H1 (cell line): Measurements from ENCODE around the gene CIB2. TPM values are rescaled to one million over a fixed set of nuclear protein-coding genes. Genes with fewer than 3 reads are reported as not detected.

ENCODE experiments used
- CTCF ChIA-PET: fragments of 300-600 bp; sonication (Branson Sonifier 250); formaldehyde crosslinking; loops from one replicate; lab custom pipeline; 2021; ENCODE audit not compliant: partially characterized antibody; lab: Charles Lee
- POLR2A ChIA-PET: fragments of 300-600 bp; sonication (Branson Sonifier 250); formaldehyde crosslinking; loops from one replicate; lab custom pipeline; 2021; ENCODE audit warnings: inconsistent platforms; ENCODE audit not compliant: partially characterized antibody; lab: Charles Lee
- DNase-seq, 2 experiments: peaks; one replicate each; pipeline versions ENCODE4 v3.0.0 to v3.0.0-alpha.2; 2010 to 2022; ENCODE audit warnings: low spot score in 2 of 2, low read depth in 1 of 2, mixed read lengths in 1 of 2
- FAIRE-seq: peaks from 2 replicates; lab custom pipeline; 2011; peaks lifted over from hg19 to GRCh38; lab: Jason Lieb, UNC
- H2AFZ ChIP-seq: 2 replicates; pipeline ENCODE4 v1.8.1; 2012; ENCODE audit warnings: low read length, inconsistent platforms
- H2AK5ac ChIP-seq: 2 replicates; pipeline ENCODE4 v1.6.1; 2013; ENCODE audit warnings: low read depth, low read length
- H2BK120ac ChIP-seq: replicated peaks from 2 replicates; pipeline ENCODE3; 2013; ENCODE audit warnings: low read depth, low read length, inconsistent platforms
- H2BK12ac ChIP-seq: 2 replicates; pipeline ENCODE4 v1.6.1; 2013; ENCODE audit warnings: low read depth, low read length
- H2BK15ac ChIP-seq: 2 replicates; pipeline ENCODE4 v1.6.1; 2013; ENCODE audit warnings: low read length
- H2BK20ac ChIP-seq: 2 replicates; pipeline ENCODE4 v1.6.1; 2013; ENCODE audit warnings: low read length
- H2BK5ac ChIP-seq: 2 replicates; pipeline ENCODE4 v1.6.1; 2013; ENCODE audit warnings: low read depth, low read length
- H3K14ac ChIP-seq: 2 replicates; pipeline ENCODE4 v1.6.1; 2013; ENCODE audit warnings: inconsistent platforms; ENCODE audit not compliant: insufficient read length
- H3K18ac ChIP-seq: 2 replicates; pipeline ENCODE4 v1.6.1; 2013; ENCODE audit warnings: low read length; ENCODE audit errors: extremely low read depth
- H3K23ac ChIP-seq: 2 replicates; pipeline ENCODE4 v1.6.1; 2013; ENCODE audit warnings: inconsistent platforms; ENCODE audit not compliant: insufficient read length
- H3K23me2 ChIP-seq: 2 replicates; pipeline ENCODE4 v1.6.1; 2013; ENCODE audit warnings: low read depth, low read length
- H3K27ac ChIP-seq: 2 replicates; pipeline ENCODE4 v1.6.1; 2011; ENCODE audit warnings: low read depth, low read length, inconsistent platforms
- H3K27me3 ChIP-seq, 4 experiments: replicated peaks in 1 of 4; 1 replicate in 1 of 4; 2 replicates in 3 of 4; pipeline versions ENCODE4 v1.6.1 to v1.8.1; 2011 to 2013; ENCODE audit warnings: low read length in 3 of 4, mild to moderate bottlenecking in 3 of 4, inconsistent platforms in 2 of 4, mixed read lengths in 2 of 4, moderate library complexity in 1 of 4; ENCODE audit not compliant: control insufficient read depth in 3 of 4, insufficient read depth in 3 of 4; ENCODE audit errors: extremely low read depth in 1 of 4
- H3K36me3 ChIP-seq, 4 experiments: 2 replicates each; pipeline versions ENCODE4 v1.6.1 to v1.8.1; 2011 to 2013; ENCODE audit warnings: mild to moderate bottlenecking in 4 of 4, low read length in 3 of 4, moderate library complexity in 2 of 4, control low read depth in 1 of 4, inconsistent platforms in 1 of 4; ENCODE audit not compliant: insufficient read depth in 4 of 4, control insufficient read depth in 2 of 4
- H3K4ac ChIP-seq: replicated peaks from 2 replicates; pipeline ENCODE3; 2013; ENCODE audit warnings: low read length, low read depth, mixed read lengths, inconsistent platforms; ENCODE audit not compliant: insufficient read length
- H3K4me1 ChIP-seq, 4 experiments: replicated peaks in 1 of 4; 1 replicate in 1 of 4; 2 replicates in 3 of 4; pipeline versions ENCODE4 v1.6.1 to v1.8.1; 2011 to 2013; ENCODE audit warnings: low read length in 3 of 4, inconsistent platforms in 2 of 4, mixed read lengths in 1 of 4; ENCODE audit not compliant: insufficient read depth in 4 of 4, control insufficient read depth in 3 of 4
- H3K4me2 ChIP-seq, 2 experiments: 2 replicates each; pipeline versions ENCODE4 v1.6.1 to v1.8.1; 2011 to 2013; ENCODE audit warnings: low read depth in 2 of 2, low read length in 2 of 2, control low read depth in 1 of 2, inconsistent platforms in 1 of 2, mild to moderate bottlenecking in 1 of 2; ENCODE audit not compliant: insufficient read depth in 1 of 2
- H3K4me3 ChIP-seq, 4 experiments: fragments of 200-600, 300-600 bp in 1 of 4; sonication (generic), shearing (Covaris generic), sonication (Bioruptor Twin) in 1 of 4; 2 replicates each; pipeline versions ENCODE4 v1.5.1 to v1.8.1; 2011 to 2016; ENCODE audit warnings: low read length in 4 of 4, low read depth in 3 of 4, control low read depth in 2 of 4, inconsistent platforms in 2 of 4, mild to moderate bottlenecking in 2 of 4, mixed read lengths in 1 of 4, moderate library complexity in 1 of 4; ENCODE audit not compliant: insufficient read depth in 2 of 4; ENCODE audit errors: extremely low read depth in 1 of 4
- H3K56ac ChIP-seq: replicated peaks from 2 replicates; pipeline ENCODE3; 2013; ENCODE audit warnings: low read depth, mild to moderate bottlenecking, mixed read lengths, low read length, inconsistent platforms; ENCODE audit not compliant: insufficient read length
- H3K79me1 ChIP-seq: 2 replicates; pipeline ENCODE4 v1.6.1; 2013; ENCODE audit warnings: low read depth, low read length, control low read depth
- H3K79me2 ChIP-seq, 2 experiments: 2 replicates each; pipeline versions ENCODE4 v1.6.1 to v1.8.1; 2012 to 2013; ENCODE audit warnings: low read length in 2 of 2, mild to moderate bottlenecking in 2 of 2, inconsistent platforms in 1 of 2; ENCODE audit not compliant: insufficient read depth in 2 of 2, control insufficient read depth in 1 of 2
- H3K9ac ChIP-seq, 4 experiments: replicated peaks in 1 of 4; 1 replicate in 1 of 4; 2 replicates in 3 of 4; pipeline versions ENCODE4 v1.6.1 to v1.8.1; 2011 to 2013; ENCODE audit warnings: low read depth in 3 of 4, low read length in 3 of 4, control low read depth in 2 of 4, mild to moderate bottlenecking in 2 of 4, moderate library complexity in 2 of 4, inconsistent platforms in 1 of 4; ENCODE audit errors: extremely low read depth in 1 of 4
- H3K9me3 ChIP-seq, 2 experiments: 2 replicates each; pipeline versions ENCODE4 v1.6.1 to v1.8.1; 2012 to 2013; ENCODE audit warnings: mild to moderate bottlenecking in 2 of 2, moderate library complexity in 2 of 2, control low read depth in 1 of 2, inconsistent platforms in 1 of 2, low read depth in 1 of 2, low read length in 1 of 2, mixed read lengths in 1 of 2; ENCODE audit not compliant: insufficient read depth in 2 of 2
- H4K20me1 ChIP-seq, 2 experiments: replicated peaks in 1 of 2; 2 replicates each; pipeline versions ENCODE3 to v1.8.1; 2011 to 2013; ENCODE audit warnings: inconsistent platforms in 2 of 2, low read length in 2 of 2, mild to moderate bottlenecking in 1 of 2; ENCODE audit not compliant: insufficient read depth in 2 of 2, control insufficient read depth in 1 of 2
- H4K5ac ChIP-seq: 2 replicates; pipeline ENCODE4 v1.6.1; 2013; ENCODE audit warnings: low read length, low read depth, mixed read lengths, inconsistent platforms; ENCODE audit not compliant: insufficient read length
- H4K8ac ChIP-seq: 2 replicates; pipeline ENCODE4 v1.8.0; 2013; ENCODE audit warnings: mild to moderate bottlenecking, moderate library complexity, low read length, inconsistent platforms; ENCODE audit not compliant: insufficient read depth; ENCODE audit errors: extremely low read depth
- H4K91ac ChIP-seq: replicated peaks from 2 replicates; pipeline ENCODE3; 2013; ENCODE audit warnings: low read length, mixed read lengths, inconsistent platforms; ENCODE audit not compliant: insufficient read length
- BCL11A ChIP-seq, 2 experiments: IDR thresholded peaks; one replicate each; pipeline ENCODE4 v1.6.1; 2011; ENCODE audit warnings: low read depth in 2 of 2, low read length in 2 of 2, mild to moderate bottlenecking in 2 of 2
- BRCA1 ChIP-seq: IDR thresholded peaks from 2 replicates; pipeline ENCODE4 v1.6.1; 2012; ENCODE audit warnings: low read depth, low read length, improper control_type of control experiment
- CBX5 ChIP-seq: fragments of 300-800, 300-1000 bp; sonication (generic); IDR thresholded peaks from 2 replicates; pipeline ENCODE4 v1.7.1; 2016; ENCODE audit warnings: antibody characterized with exemption, low read length, low read depth
- CEBPB ChIP-seq: IDR thresholded peaks from 2 replicates; pipeline ENCODE4 v1.6.1; 2012; ENCODE audit warnings: low read depth, low read length
- KDM1A ChIP-seq: fragments of 200-600, 300-600 bp; sonication (generic); IDR thresholded peaks from 2 replicates; pipeline ENCODE4 v1.7.1; 2016; ENCODE audit warnings: mild to moderate bottlenecking, low read length, borderline replicate concordance
- PHF8 ChIP-seq: fragments of 200-600 bp; sonication (generic); conservative IDR thresholded peaks from 2 replicates; pipeline ENCODE4 v1.7.1; 2012; ENCODE audit warnings: low read depth, mild to moderate bottlenecking, inconsistent platforms, low read length, moderate library complexity
- POLR2AphosphoS5 ChIP-seq: IDR thresholded peaks from 2 replicates; pipeline ENCODE4 v1.6.1; 2011; ENCODE audit warnings: low read depth, low read length
- RBBP5 ChIP-seq: IDR thresholded peaks from 2 replicates; pipeline ENCODE4 v1.7.1; 2012; ENCODE audit warnings: low read depth, mild to moderate bottlenecking, inconsistent platforms, low read length, moderate library complexity, borderline replicate concordance
- RNF2 ChIP-seq: fragments of 200-900, 300-1000 bp; sonication (generic); IDR thresholded peaks from 2 replicates; pipeline ENCODE4 v1.7.1; 2016; ENCODE audit warnings: borderline replicate concordance, low read depth, mild to moderate bottlenecking, antibody characterized with exemption, low read length; ENCODE audit not compliant: poor library complexity, severe bottlenecking; ENCODE audit errors: missing control alignments
- RXRA ChIP-seq: IDR thresholded peaks from 2 replicates; pipeline ENCODE4 v1.6.1; 2011; ENCODE audit warnings: low read depth, mild to moderate bottlenecking, low read length, moderate library complexity; ENCODE audit not compliant: insufficient read depth
- SP4 ChIP-seq: IDR thresholded peaks from 2 replicates; pipeline ENCODE4 v1.6.1; 2012; ENCODE audit warnings: low read length, inconsistent platforms
- SUZ12 ChIP-seq: fragments of 200-600 bp; sonication (generic); IDR thresholded peaks from 2 replicates; pipeline ENCODE4 v1.6.1; 2012; ENCODE audit warnings: mild to moderate bottlenecking, inconsistent platforms, low read length, moderate library complexity, mixed read lengths
- polyA plus RNA-seq, 7 experiments: library from polyadenylated mRNA; depleted of rRNA in 3 of 7; stranded (reverse) in 5 of 7; unstranded in 2 of 7; fragments of >200 nt in 5 of 7; fragments of 200-250 nt in 2 of 7; gene quantifications; 1 replicate in 5 of 7; 2 replicates in 1 of 7; 4 replicates in 1 of 7; pipeline versions ENCODE4 v1.2.1 to v1.2.3, GENCODE V29; 2011 to 2013; ENCODE audit warnings: missing spikeins in 2 of 7, mixed read lengths in 2 of 7
- total RNA-seq: library from RNA; stranded (reverse); fragmentation: NEBNext Ultra II Directional; extraction: Animal tissue kit (Norgen Biotek cat#: 25700); gene quantifications from 2 replicates; pipeline ENCODE4 v1.2.1, GENCODE V29; 2021
- TF ChIP-seq, protein P1 (sequence below): IDR thresholded peaks from 2 replicates; pipeline ENCODE4 v1.6.1; 2011; ENCODE audit warnings: low read depth, mild to moderate bottlenecking, low read length; ENCODE audit not compliant: insufficient read depth

The CIB2 gene
- total and polyA plus RNA-seq, 2 of the 8 experiments (the other 6 are each of a cell fraction or from before 2014, with no cell fraction given) = 41.5 to 45.8 TPM

GRCh38 chr15:78140292-78140691 is 9.0 kb upstream of the CIB2 start:
- no peak overlapping the region for H3K23ac ChIP-seq
- DNase-seq (no peak), FAIRE-seq (no peak)
- no peak overlapping the region for H3K4me2 ChIP-seq
- no peak overlapping the region for H2AFZ ChIP-seq
- H3K4ac ChIP-seq = no peak overlapping the region
- no peak overlapping the region for H3K56ac ChIP-seq
- H3K27me3 ChIP-seq = no peaks in the 10 kb centered on the region
- H4K20me1 ChIP-seq = no peaks in the 10 kb centered on the region
- no peak overlapping the region for H2BK20ac ChIP-seq
- no peak overlapping the region for H2BK5ac ChIP-seq
- no peak overlapping the region for H2BK12ac ChIP-seq
- no peak overlapping the region for H3K27ac ChIP-seq
- H2BK120ac ChIP-seq = no peak overlapping the region
- H4K91ac ChIP-seq = no peak overlapping the region
- H3K36me3 ChIP-seq = no peaks in the 10 kb centered on the region
- no peak overlapping the region for H4K5ac ChIP-seq
- H3K79me1 ChIP-seq = no peaks in the 10 kb centered on the region
- H2AK5ac ChIP-seq = no peak overlapping the region
- H3K79me2 ChIP-seq = no peaks in the 10 kb centered on the region
- H3K9ac ChIP-seq = no peak overlapping the region
- H3K14ac ChIP-seq = no peak overlapping the region
- ChIA-PET POLR2A (interaction anchor here (0.6 to 1.2 kb wide), 2 partner anchors 9 to 20 kb away, joined by 3 read pairs; partner anchors contain the start of gene IDH3A), CTCF (interaction anchor here (1.5 to 2.9 kb wide), 5 partner anchors 13 to 101 kb away, joined by 5 to 17 read pairs (median 7); no protein-coding TSS in a partner anchor)
- no peak overlapping the region for H3K18ac ChIP-seq
- TF ChIP-seq RNF2 (no peak), RXRA (no peak), PHF8 (no peak), BRCA1 (no peak), RBBP5 (no peak), SUZ12 (no peak), CBX5 (no peak), POLR2AphosphoS5 (no peak), BCL11A (IDR thresholded peaks at IDR 0.05; ENCODE audit: low read depth in 2 of 2, low read length in 2 of 2) (no peak), KDM1A (no peak), SP4 (no peak), CEBPB (no peak)
- TF ChIP-seq, protein P1, sequence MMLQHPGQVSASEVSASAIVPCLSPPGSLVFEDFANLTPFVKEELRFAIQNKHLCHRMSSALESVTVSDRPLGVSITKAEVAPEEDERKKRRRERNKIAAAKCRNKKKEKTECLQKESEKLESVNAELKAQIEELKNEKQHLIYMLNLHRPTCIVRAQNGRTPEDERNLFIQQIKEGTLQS = no peak
- H3K23me2 ChIP-seq = no peaks in the 10 kb centered on the region
- no peaks in the 10 kb centered on the region for H3K4me1 ChIP-seq
- H3K9me3 ChIP-seq = no peaks in the 10 kb centered on the region
- no peak overlapping the region for H4K8ac ChIP-seq
- no peak overlapping the region for H3K4me3 ChIP-seq
- no peak overlapping the region for H2BK15ac ChIP-seq
